NCI-H2029 treated with DMSO at 0.1 percent for 48 hours (cell line): ENCODE measurements around the gene CACNA1G.

ENCODE experiments used
- DNase-seq: peaks from one replicate; lab custom pipeline; 2025; lab: John Stamatoyannopoulos, UW

The CACNA1G gene

DNA sequence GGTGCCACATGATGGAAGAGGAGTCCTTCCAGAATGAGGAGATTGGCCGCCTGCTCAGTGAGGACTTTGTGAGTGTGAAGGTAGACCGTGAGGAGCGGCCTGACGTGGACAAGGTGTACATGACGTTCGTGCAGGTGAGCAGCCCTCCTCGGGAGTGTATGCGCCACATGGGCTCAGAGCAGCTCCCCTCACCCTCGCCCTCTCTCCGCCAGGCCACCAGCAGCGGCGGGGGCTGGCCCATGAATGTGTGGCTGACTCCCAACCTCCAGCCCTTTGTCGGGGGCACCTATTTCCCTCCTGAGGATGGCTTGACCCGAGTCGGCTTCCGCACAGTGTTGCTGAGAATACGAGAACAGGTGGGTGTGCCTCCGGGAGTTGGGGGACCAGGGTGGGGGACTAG, 11.7 kb upstream of the CACNA1G start:
- no peak for DNase-seq

- no peak for DNase-seq
Measured at GRCh38 chr17:50549256-50549941, 11.1 kb upstream of the CACNA1G start.

- DNase-seq = no peak
Measured at GRCh38 chr17:50549969-50550368, 10.5 kb upstream of the CACNA1G start.

- DNase-seq = no peak
Measured at GRCh38 chr17:50550661-50551432, 9.7 kb upstream of the CACNA1G start.

- no peak for DNase-seq
Measured at GRCh38 chr17:50551433-50551815, 9.1 kb upstream of the CACNA1G start.

- DNase-seq = no peak
Measured at GRCh38 chr17:50551884-50552283, 8.6 kb upstream of the CACNA1G start.

- no peak for DNase-seq
Measured at GRCh38 chr17:50554201-50554600, 6.3 kb upstream of the CACNA1G start.

DNA sequence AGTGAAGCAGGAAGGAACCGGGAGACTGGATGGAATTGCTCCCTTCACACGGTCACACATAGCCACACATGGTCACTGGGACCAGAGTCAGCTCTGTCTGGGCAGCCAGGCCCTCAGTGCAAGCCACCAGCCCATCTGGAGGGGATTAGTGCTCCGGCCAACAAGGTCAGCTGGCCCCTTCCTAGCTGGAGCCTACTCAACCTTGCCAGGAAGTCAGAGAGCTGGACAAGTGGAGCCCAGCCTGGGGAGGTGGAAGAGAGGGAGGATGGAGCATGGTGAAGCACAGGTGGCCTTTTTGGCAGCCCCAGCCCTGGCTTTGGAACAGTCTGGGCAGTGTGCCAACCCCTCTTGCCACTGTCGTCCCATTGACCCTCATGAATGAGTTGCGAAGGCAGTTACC, 3.7 kb upstream of the CACNA1G start:
- peak; percentile 79 for DNase-seq

DNA sequence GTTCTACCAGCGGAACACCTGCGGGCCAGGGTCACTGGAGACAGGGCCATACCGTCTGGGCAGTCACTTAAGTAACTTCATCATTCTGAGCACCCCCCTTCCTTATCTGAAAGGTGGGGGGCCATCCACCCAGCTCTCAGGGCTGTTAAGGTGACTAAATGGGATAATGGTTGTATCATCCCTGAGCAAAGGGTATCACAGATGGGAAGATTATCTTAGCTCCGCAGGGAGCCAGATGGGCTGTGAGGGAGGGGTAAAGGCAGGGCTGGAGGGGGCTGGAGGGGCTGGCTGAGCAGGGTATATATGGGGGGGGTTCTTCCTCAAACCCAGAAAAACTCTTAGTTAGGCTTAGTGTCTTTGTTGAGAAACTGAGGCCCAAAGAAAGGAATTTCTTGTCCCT, 2.9 kb upstream of the CACNA1G start:
- no peak for DNase-seq

GRCh38 chr17:50558091-50558490, 2.4 kb upstream of the CACNA1G start:
- no peak for DNase-seq

- DNase-seq = no peak
Measured at GRCh38 chr17:50558581-50558940, 2.0 kb upstream of the CACNA1G start.

DNA sequence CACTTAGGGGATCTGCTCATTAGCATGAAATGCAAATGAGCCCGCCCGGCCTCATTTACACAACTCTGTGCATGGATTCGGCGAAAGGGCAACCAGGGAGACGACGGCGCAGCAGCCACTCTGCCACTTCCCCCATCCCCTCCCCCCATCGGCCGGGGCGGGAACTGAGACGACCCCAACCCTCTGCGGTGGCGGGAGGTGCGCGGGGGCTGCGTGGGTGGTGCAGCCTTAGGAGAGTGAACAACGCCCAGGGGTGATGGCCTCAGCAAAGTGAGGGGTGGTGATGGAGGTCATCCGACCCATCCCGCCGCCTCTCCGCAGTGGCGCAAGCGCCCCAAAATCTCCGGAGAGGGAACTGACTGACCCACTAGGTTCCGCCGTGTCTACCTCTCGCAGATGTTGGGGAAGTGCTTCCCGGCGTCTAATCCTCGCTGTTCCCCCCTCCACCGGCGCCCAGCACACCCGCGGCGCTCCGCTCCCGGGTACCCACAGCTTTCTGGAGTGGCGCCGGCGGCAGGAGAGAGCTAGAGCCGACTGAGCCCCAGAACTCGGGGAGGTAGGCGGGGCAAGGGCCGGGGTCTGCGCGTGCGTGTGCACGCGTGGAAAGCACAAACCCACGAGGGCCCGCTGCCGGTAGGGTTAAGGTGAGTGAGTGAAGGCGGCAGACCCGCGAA, 1.4 kb upstream of the CACNA1G start:
- DNase-seq = no peak

GRCh38 chr17:50559674-50560184, 786 bp upstream of the CACNA1G start:
- no peak for DNase-seq

- DNase-seq = no peak
Measured at GRCh38 chr17:50560931-50561745, 623 bp downstream of the CACNA1G start.

- DNase-seq = no peak
Measured at GRCh38 chr17:50561746-50562141, 1.2 kb downstream of the CACNA1G start.

- DNase-seq = no peak
Measured at GRCh38 chr17:50562242-50563091, 2.0 kb downstream of the CACNA1G start.

GRCh38 chr17:50563092-50563511, 2.6 kb downstream of the CACNA1G start:
- DNase-seq = no peak

GRCh38 chr17:50564916-50565315, 4.4 kb downstream of the CACNA1G start:
- DNase-seq = no peak

DNA sequence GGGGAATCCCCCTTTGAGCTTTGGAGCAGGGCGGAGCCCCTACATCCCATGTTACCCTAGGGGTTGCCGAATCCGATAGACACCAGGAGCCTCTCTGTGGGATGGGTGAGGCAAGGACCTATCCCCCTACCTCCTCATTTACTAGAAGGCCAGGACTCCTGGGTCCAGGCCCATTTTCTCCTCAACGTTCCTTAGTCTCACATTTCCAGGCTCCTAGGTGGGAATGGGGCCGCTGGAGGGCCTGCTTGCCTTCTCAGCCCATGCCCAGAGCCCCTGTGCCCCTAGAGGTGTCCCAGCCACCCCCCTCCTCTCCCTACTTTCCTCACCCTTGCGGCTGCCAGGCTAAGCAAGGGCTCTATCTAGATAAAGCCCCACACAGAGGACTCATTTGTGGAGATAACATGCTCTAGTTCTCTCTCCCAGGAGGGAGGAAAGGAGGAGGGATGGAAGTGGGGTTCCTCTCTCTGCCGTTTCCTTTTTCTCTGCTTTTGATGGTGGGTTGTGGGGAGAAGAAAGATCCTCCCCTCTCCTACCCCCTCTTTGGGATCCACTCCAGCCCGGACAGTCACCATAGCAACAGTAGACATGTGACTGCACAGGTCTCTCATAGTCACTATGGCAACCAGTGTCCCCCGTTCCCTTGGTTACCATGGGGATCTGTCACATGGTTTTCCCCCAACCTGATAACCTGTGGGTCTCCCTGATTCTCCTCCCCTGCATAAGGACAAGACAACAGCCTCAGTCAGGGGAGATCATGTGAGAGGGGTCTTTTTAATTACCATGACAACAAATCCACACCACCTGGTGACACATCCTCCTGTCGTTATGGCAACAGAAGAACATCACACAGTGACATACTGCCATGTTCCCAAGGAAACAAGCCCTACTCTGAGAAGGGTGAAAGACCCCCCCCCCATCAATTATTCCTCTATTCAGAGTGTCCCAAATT, 5.2 kb downstream of the CACNA1G start:
- no peak for DNase-seq

- no peak for DNase-seq
Measured at GRCh38 chr17:50566886-50567285, 6.4 kb downstream of the CACNA1G start.
